Loucy (cell line): Measurements from ENCODE around the gene PDE10A.

Experiments
- EZH2phosphoT487 ChIP-seq: fragments of 200-600 bp; IDR thresholded peaks from 2 replicates; pipeline ENCODE4 v1.6.1; 2018; ENCODE audit warnings: antibody characterized with exemption, mild to moderate bottlenecking, moderate library complexity, borderline replicate concordance
- TF ChIP-seq, protein P1 (sequence below): fragments of 200-600 bp; sonication (generic); conservative IDR thresholded peaks from 2 replicates; pipeline ENCODE4 v1.5.1; 2014; ENCODE audit warnings: mild to moderate bottlenecking, antibody characterized with exemption, low read length

DNA sequence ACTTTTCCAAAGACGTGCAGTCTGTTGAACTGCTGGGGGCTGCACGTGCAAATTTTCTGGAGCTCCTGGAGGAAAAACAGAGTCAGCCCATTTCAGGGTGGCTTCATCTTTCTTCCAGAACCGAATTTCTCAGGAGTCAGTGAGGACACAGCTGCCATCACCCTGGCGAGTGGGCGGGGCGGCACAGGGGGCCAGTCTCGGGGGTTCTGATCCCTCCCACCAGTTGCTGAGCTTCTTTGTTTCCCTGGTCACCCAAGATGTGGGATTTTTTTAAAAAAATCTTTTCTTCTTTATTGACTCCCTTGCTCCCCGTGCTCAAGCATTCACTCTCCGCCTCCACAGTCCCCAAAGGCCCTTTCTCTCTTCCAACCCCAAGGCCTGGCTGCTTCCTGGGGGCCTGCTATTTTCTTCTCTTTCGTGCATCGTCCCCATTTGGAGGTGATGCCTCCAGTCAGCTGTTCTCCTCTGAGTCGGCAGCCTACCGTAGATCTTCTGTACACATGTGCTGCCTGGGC, 362.6 kb downstream of the PDE10A start:
- TF ChIP-seq, protein P1, sequence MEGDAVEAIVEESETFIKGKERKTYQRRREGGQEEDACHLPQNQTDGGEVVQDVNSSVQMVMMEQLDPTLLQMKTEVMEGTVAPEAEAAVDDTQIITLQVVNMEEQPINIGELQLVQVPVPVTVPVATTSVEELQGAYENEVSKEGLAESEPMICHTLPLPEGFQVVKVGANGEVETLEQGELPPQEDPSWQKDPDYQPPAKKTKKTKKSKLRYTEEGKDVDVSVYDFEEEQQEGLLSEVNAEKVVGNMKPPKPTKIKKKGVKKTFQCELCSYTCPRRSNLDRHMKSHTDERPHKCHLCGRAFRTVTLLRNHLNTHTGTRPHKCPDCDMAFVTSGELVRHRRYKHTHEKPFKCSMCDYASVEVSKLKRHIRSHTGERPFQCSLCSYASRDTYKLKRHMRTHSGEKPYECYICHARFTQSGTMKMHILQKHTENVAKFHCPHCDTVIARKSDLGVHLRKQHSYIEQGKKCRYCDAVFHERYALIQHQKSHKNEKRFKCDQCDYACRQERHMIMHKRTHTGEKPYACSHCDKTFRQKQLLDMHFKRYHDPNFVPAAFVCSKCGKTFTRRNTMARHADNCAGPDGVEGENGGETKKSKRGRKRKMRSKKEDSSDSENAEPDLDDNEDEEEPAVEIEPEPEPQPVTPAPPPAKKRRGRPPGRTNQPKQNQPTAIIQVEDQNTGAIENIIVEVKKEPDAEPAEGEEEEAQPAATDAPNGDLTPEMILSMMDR, result no peak
- TF ChIP-seq EZH2phosphoT487, result no peak
